ENCODE data around the gene USP43.
"Not testable (repeated sequence)": the region's sequence is repeated elsewhere in the genome, so short reads cannot be mapped to it uniquely, and the experiment has no call there.

USP43 gene

GRCh38 chr17:9658593-9659211 is 13.4 kb downstream of the USP43 start:
- DNase-seq (ENCODE audit: low read depth in 2 of 2, low spot score in 1 of 2): no peak

- DNase-seq (ENCODE audit: low read depth in 2 of 2, low spot score in 1 of 2): no peak
Observed at GRCh38 chr17:9661027-9661426, 15.7 kb downstream of the USP43 start.

- not testable (repeated sequence) for DNase-seq (ENCODE audit: low read depth in 2 of 2, low spot score in 1 of 2)
Observed at GRCh38 chr17:9663511-9663910, 18.2 kb downstream of the USP43 start.

GRCh38 chr17:9666461-9667050 is 21.2 kb downstream of the USP43 start:
- DNase-seq (ENCODE audit: low read depth in 2 of 2, low spot score in 1 of 2): no peak

GRCh38 chr17:9668517-9668916 is 23.2 kb downstream of the USP43 start:
- DNase-seq (ENCODE audit: low read depth in 2 of 2, low spot score in 1 of 2): no peak

GRCh38 chr17:9669551-9670008 is 24.3 kb downstream of the USP43 start:
- no peak for DNase-seq (ENCODE audit: low read depth in 2 of 2, low spot score in 1 of 2)

- DNase-seq (ENCODE audit: low read depth in 2 of 2, low spot score in 1 of 2): no peak
Observed at GRCh38 chr17:9670596-9670995, 25.3 kb downstream of the USP43 start.

GRCh38 chr17:9671559-9671958 is 26.2 kb downstream of the USP43 start:
- no peak for DNase-seq (ENCODE audit: low read depth in 2 of 2, low spot score in 1 of 2)

GRCh38 chr17:9672266-9672665 is 26.9 kb downstream of the USP43 start:
- no peak for DNase-seq (ENCODE audit: low read depth in 2 of 2, low spot score in 1 of 2)

GRCh38 chr17:9672691-9673090 is 27.4 kb downstream of the USP43 start:
- no peak for DNase-seq (ENCODE audit: low read depth in 2 of 2, low spot score in 1 of 2)

- no peak for DNase-seq (ENCODE audit: low read depth in 2 of 2, low spot score in 1 of 2)
Observed at GRCh38 chr17:9676084-9676483, 30.8 kb downstream of the USP43 start.

- DNase-seq (ENCODE audit: low read depth in 2 of 2, low spot score in 1 of 2): no peak
Observed at GRCh38 chr17:9676820-9677310, 31.5 kb downstream of the USP43 start.

- DNase-seq (ENCODE audit: low read depth in 2 of 2, low spot score in 1 of 2): no peak
Observed at GRCh38 chr17:9677411-9677810, 32.1 kb downstream of the USP43 start.

- DNase-seq (ENCODE audit: low read depth in 2 of 2, low spot score in 1 of 2): no peak
Observed at GRCh38 chr17:9677896-9678295, 32.6 kb downstream of the USP43 start.

- DNase-seq (ENCODE audit: low read depth in 2 of 2, low spot score in 1 of 2): no peak
Observed at GRCh38 chr17:9684955-9685621, 39.8 kb downstream of the USP43 start.

- no peak for DNase-seq (ENCODE audit: low read depth in 2 of 2, low spot score in 1 of 2)
Observed at GRCh38 chr17:9693755-9694154, 48.4 kb downstream of the USP43 start.

GRCh38 chr17:9696279-9697044 is 51.1 kb downstream of the USP43 start:
- no peak for DNase-seq (ENCODE audit: low read depth in 2 of 2, low spot score in 1 of 2)

- no peak for DNase-seq (ENCODE audit: low read depth in 2 of 2, low spot score in 1 of 2)
Observed at GRCh38 chr17:9700136-9700535, 54.8 kb downstream of the USP43 start.

GRCh38 chr17:9700754-9701476 is 55.6 kb downstream of the USP43 start:
- no peak for DNase-seq (ENCODE audit: low read depth in 2 of 2, low spot score in 1 of 2)

GRCh38 chr17:9702482-9702881 is 57.2 kb downstream of the USP43 start:
- DNase-seq (ENCODE audit: low read depth in 2 of 2, low spot score in 1 of 2): no peak

All from stimulated activated CD8-positive, alpha-beta memory T cell treated with anti-CD3 and anti-CD28 coated beads, Interleukin-4, amount 100 ng/mL, for 1 hour (primary cell).